CD14-positive monocyte (primary cell): Measurements from ENCODE around the gene CELF4. TPM values are rescaled to one million over a fixed set of nuclear protein-coding genes. Genes with fewer than 3 reads are reported as not detected.

ENCODE experiments used
- DNase-seq, 3 donors: peaks; one replicate each; pipeline ENCODE4 v3.0.0-alpha.2; 2011 to 2022
- H2AFZ ChIP-seq: 2 replicates; pipeline ENCODE4 v1.6.0; 2012; ENCODE audit warnings: mild to moderate bottlenecking, low read depth, low read length, inconsistent platforms; ENCODE audit not compliant: insufficient read depth, poor library complexity, severe bottlenecking
- H3K27ac ChIP-seq, 2 donors: 1 replicate in 1 of 2; 2 replicates in 1 of 2; pipeline ENCODE4 v1.5.1; 2012 to 2013; ENCODE audit warnings: low read length in 2 of 2, control low read depth in 1 of 2, inconsistent platforms in 1 of 2, low read depth in 1 of 2, mild to moderate bottlenecking in 1 of 2
- H3K27me3 ChIP-seq, 2 donors: one replicate each; pipeline versions ENCODE4 v1.6.0 to v1.6.1; 2011 to 2013; ENCODE audit warnings: low read length in 2 of 2; ENCODE audit not compliant: control insufficient read depth in 2 of 2, insufficient read depth in 2 of 2
- H3K36me3 ChIP-seq, 2 donors: replicated peaks in 1 of 2; 1 replicate in 1 of 2; 2 replicates in 1 of 2; pipeline versions ENCODE4 v1.5.1 to v1.6.1; 2012 to 2013; ENCODE audit warnings: low read length in 2 of 2, control low read depth in 1 of 2, inconsistent platforms in 1 of 2, mild to moderate bottlenecking in 1 of 2; ENCODE audit not compliant: insufficient read depth in 2 of 2, control insufficient read depth in 1 of 2
- H3K4me1 ChIP-seq, 2 donors: 1 replicate in 1 of 2; 2 replicates in 1 of 2; pipeline versions ENCODE4 v1.5.1 to v1.6.1; 2012 to 2013; ENCODE audit warnings: low read length in 2 of 2, control low read depth in 1 of 2, inconsistent platforms in 1 of 2, mild to moderate bottlenecking in 1 of 2, moderate library complexity in 1 of 2; ENCODE audit not compliant: insufficient read depth in 2 of 2, control insufficient read depth in 1 of 2
- H3K4me2 ChIP-seq: replicated peaks from 2 replicates; pipeline ENCODE3; 2012; ENCODE audit warnings: low read length, moderate library complexity, mild to moderate bottlenecking; ENCODE audit not compliant: poor library complexity, severe bottlenecking; ENCODE audit errors: extremely low read depth
- H3K4me3 ChIP-seq, 3 experiments: fragments of 200-600 bp in 1 of 3; sonication (generic) in 1 of 3; replicated peaks in 1 of 3; 1 replicate in 2 of 3; 2 replicates in 1 of 3; pipeline ENCODE4 v1.5.1; 2011 to 2013; ENCODE audit warnings: low read length in 3 of 3, mild to moderate bottlenecking in 3 of 3, control low read depth in 2 of 3, low read depth in 2 of 3, inconsistent platforms in 1 of 3, moderate library complexity in 1 of 3
- H3K79me2 ChIP-seq: 2 replicates; pipeline ENCODE4 v1.6.0; 2012; ENCODE audit warnings: mild to moderate bottlenecking, control low read depth, inconsistent platforms, low read length, moderate library complexity; ENCODE audit not compliant: insufficient read depth
- H3K9ac ChIP-seq: 2 replicates; pipeline ENCODE4 v1.6.0; 2017; ENCODE audit warnings: low read length, mild to moderate bottlenecking; ENCODE audit not compliant: insufficient read depth, poor library complexity, severe bottlenecking
- H3K9me3 ChIP-seq, 2 donors: replicated peaks in 1 of 2; 1 replicate in 1 of 2; 2 replicates in 1 of 2; pipeline versions ENCODE4 v1.5.1 to v1.6.1; 2012 to 2013; ENCODE audit warnings: low read length in 2 of 2, control low read depth in 1 of 2; ENCODE audit not compliant: control insufficient read depth in 1 of 2, insufficient read depth in 1 of 2
- H4K20me1 ChIP-seq: 2 replicates; pipeline ENCODE4 v1.6.0; 2012; ENCODE audit warnings: mild to moderate bottlenecking, low read length, control low read depth, moderate library complexity; ENCODE audit not compliant: insufficient read depth
- H3K27ac Mint-ChIP-seq, 7 donors: one replicate each; pipeline ENCODE4 v1.8.0; 2020; ENCODE audit warnings: mild to moderate bottlenecking in 7 of 7, mixed read lengths in 7 of 7, moderate library complexity in 6 of 7, inconsistent platforms in 2 of 7
- H3K27me3 Mint-ChIP-seq, 3 donors: one replicate each; pipeline ENCODE4 v1.8.0; 2021 to 2022; ENCODE audit warnings: low read depth in 3 of 3, mild to moderate bottlenecking in 3 of 3, mixed read lengths in 3 of 3, moderate library complexity in 3 of 3, inconsistent platforms in 1 of 3
- H3K36me3 Mint-ChIP-seq, 2 donors: one replicate each; pipeline ENCODE4 v1.8.0; 2020; ENCODE audit warnings: mixed read lengths in 2 of 2, inconsistent platforms in 1 of 2, mild to moderate bottlenecking in 1 of 2
- H3K4me1 Mint-ChIP-seq: one replicate; pipeline ENCODE4 v1.8.0; 2020; ENCODE audit warnings: mild to moderate bottlenecking, mixed read lengths
- H3K4me3 Mint-ChIP-seq, 2 donors: one replicate each; pipeline ENCODE4 v1.8.0; 2020; ENCODE audit warnings: mild to moderate bottlenecking in 2 of 2, mixed read lengths in 2 of 2, moderate library complexity in 1 of 2
- H3K9me3 Mint-ChIP-seq, 7 donors: one replicate each; pipeline ENCODE4 v1.8.0; 2020 to 2022; ENCODE audit warnings: mixed read lengths in 7 of 7, mild to moderate bottlenecking in 6 of 7, moderate library complexity in 6 of 7, inconsistent platforms in 2 of 7
- WGBS: methylation state at CpG from one replicate; pipeline ENCODE4 v1.1.5; 2013; ENCODE audit warnings: missing lambda C conversion rate; ENCODE audit not compliant: insufficient coverage; 5-methylcytosine and 5-hydroxymethylcytosine counted together
- intact Hi-C, 2 donors: fragments of 100-400 bp; cut with micrococcal nuclease; formaldehyde crosslinking; loops; one replicate each; pipeline versions ENCODE4 v1.15.0 to v1.15.1; 2023
- polyA plus RNA-seq, 3 donors: library from polyadenylated mRNA; depleted of rRNA in 1 of 3; unstranded in 2 of 3; stranded (reverse) in 1 of 3; fragments of 300-500 nt in 2 of 3; fragments of >200 nt in 1 of 3; fragmentation: Illumina TruSeq in 2 of 3; gene quantifications; 1 replicate in 2 of 3; 2 replicates in 1 of 3; pipeline ENCODE4 v1.2.3, GENCODE V29; 2012 to 2021
- TF ChIP-seq, protein P1 (sequence below): fragments of 200-600 bp; IDR thresholded peaks from one replicate; pipeline ENCODE4 v1.8.0; 2022; ENCODE audit warnings: antibody characterized with exemption, mild to moderate bottlenecking

Gene CELF4
- polyA plus RNA-seq, 3 donors = not detected

- Histone ChIP-seq H3K4me1 (no peaks in the 10 kb centered on the region), H3K27ac (no peak overlapping the region), H3K36me3 (no peaks in the 10 kb centered on the region), H3K4me3 (no peak overlapping the region), H3K9ac (no peak overlapping the region), H4K20me1 (no peaks in the 10 kb centered on the region), H3K9me3 (peaks cover 0 to 6% of the 10 kb centered on the region in 2 donors), H3K4me2 (no peak overlapping the region), H2AFZ (no peak overlapping the region), H3K79me2 (no peaks in the 10 kb centered on the region), H3K27me3 (no peaks in the 10 kb centered on the region)
- no peak for DNase-seq
- Mint-ChIP-seq H3K4me1 (no peaks in the 10 kb centered on the region), H3K9me3 (peaks cover 3 to 19% (median 9%) of the 10 kb centered on the region in 7 donors), H3K27ac (no peak overlapping the region), H3K36me3 (no peaks in the 10 kb centered on the region), H3K4me3 (no peak overlapping the region), H3K27me3 (no peaks in the 10 kb centered on the region)
- TF ChIP-seq, protein P1, sequence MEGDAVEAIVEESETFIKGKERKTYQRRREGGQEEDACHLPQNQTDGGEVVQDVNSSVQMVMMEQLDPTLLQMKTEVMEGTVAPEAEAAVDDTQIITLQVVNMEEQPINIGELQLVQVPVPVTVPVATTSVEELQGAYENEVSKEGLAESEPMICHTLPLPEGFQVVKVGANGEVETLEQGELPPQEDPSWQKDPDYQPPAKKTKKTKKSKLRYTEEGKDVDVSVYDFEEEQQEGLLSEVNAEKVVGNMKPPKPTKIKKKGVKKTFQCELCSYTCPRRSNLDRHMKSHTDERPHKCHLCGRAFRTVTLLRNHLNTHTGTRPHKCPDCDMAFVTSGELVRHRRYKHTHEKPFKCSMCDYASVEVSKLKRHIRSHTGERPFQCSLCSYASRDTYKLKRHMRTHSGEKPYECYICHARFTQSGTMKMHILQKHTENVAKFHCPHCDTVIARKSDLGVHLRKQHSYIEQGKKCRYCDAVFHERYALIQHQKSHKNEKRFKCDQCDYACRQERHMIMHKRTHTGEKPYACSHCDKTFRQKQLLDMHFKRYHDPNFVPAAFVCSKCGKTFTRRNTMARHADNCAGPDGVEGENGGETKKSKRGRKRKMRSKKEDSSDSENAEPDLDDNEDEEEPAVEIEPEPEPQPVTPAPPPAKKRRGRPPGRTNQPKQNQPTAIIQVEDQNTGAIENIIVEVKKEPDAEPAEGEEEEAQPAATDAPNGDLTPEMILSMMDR = no peak
- intact Hi-C loops = no loop called here
- no CpG with 5 or more reads among the region's 1 CpG for WGBS
Measured at GRCh38 chr18:37210781-37211180, 354.8 kb downstream of the CELF4 start.

GRCh38 chr18:37207343-37207742, 358.3 kb downstream of the CELF4 start:
- Histone ChIP-seq H2AFZ (no peak overlapping the region), H3K4me3 (no peak overlapping the region), H3K4me1 (no peaks in the 10 kb centered on the region), H3K27ac (no peak overlapping the region), H4K20me1 (no peaks in the 10 kb centered on the region), H3K9me3 (peaks cover 5 to 12% of the 10 kb centered on the region in 2 donors), H3K36me3 (no peaks in the 10 kb centered on the region), H3K79me2 (no peaks in the 10 kb centered on the region), H3K4me2 (no peak overlapping the region), H3K9ac (no peak overlapping the region), H3K27me3 (no peaks in the 10 kb centered on the region)
- no peaks in the 10 kb centered on the region for H3K36me3 Mint-ChIP-seq
- no peak for DNase-seq
- TF ChIP-seq, protein P1 = no peak
- H3K9me3 Mint-ChIP-seq = peaks cover 6 to 20% (median 8%) of the 10 kb centered on the region in 7 donors
- intact Hi-C loops = no loop called here
- no peaks in the 10 kb centered on the region for H3K4me1 Mint-ChIP-seq
- no peak overlapping the region for H3K4me3 Mint-ChIP-seq
- H3K27ac Mint-ChIP-seq = no peak overlapping the region
- no CpG with 5 or more reads among the region's 1 CpG for WGBS
- no peaks in the 10 kb centered on the region for H3K27me3 Mint-ChIP-seq
